Activated naive CD4-positive, alpha-beta T cell treated with anti-CD3 and anti-CD28 coated beads, Interleukin-2, amount 50 U/mL, for 72 hours (primary cell): ENCODE data around the gene CCDC60. TPM values are rescaled to one million over a fixed set of nuclear protein-coding genes. Genes with fewer than 3 reads are reported as not detected.
"Not testable (repeated sequence)": the region's sequence is repeated elsewhere in the genome, so short reads cannot be mapped to it uniquely, and the experiment has no call there.

ENCODE experiments used
- ATAC-seq, 2 donors: fragments of 150-1000 bp; cut with Tn5 transposase; 2 replicates each; pipeline ENCODE4 v1.10.0; 2021; ENCODE audit warnings: mild to moderate bottlenecking in 2 of 2, moderate library complexity in 2 of 2
- DNase-seq, 2 donors: peaks; one replicate each; pipeline ENCODE4 v3.0.0; 2021 to 2022; ENCODE audit warnings: low spot score in 2 of 2
- H3K27ac Mint-ChIP-seq, 2 donors: one replicate each; pipeline ENCODE4 v1.8.0; 2022; ENCODE audit warnings: mild to moderate bottlenecking in 2 of 2, mixed read lengths in 2 of 2
- H3K36me3 Mint-ChIP-seq, 2 donors: one replicate each; pipeline ENCODE4 v1.8.0; 2022; ENCODE audit warnings: mixed read lengths in 2 of 2
- H3K9me3 Mint-ChIP-seq, 2 donors: one replicate each; pipeline ENCODE4 v1.8.0; 2022; ENCODE audit warnings: mixed read lengths in 2 of 2
- total RNA-seq, 2 donors: library from RNA; stranded (reverse); gene quantifications; one replicate each; pipeline ENCODE4 v1.2.3, GENCODE V29; 2022

The CCDC60 gene
- total RNA-seq, 2 donors from 2014 or later: not detected

DNA sequence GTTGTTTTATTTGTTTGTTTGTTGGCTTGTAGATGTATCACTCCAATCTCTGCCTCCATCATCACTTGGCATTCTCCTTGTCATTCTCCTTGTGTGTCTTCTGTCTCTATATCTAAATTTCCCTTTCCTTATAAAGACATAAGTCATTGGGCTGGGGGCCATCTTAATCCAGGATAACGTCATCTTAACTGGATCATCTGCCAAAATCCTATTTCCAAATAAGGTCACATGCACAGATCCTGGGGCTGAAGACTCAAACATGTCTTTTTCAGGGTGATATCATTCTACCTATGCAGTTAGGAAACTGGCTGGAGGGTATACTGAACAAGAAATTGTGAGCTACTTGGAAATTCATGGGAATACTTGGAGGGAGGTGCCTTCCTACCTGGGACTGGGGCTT lies 8.7 kb upstream of the CCDC60 start:
- Mint-ChIP-seq H3K9me3 (no peaks in the 10 kb centered on the region), H3K36me3 (no peaks in the 10 kb centered on the region), H3K27ac (no peak overlapping the region)
- DNase-seq: no peak
- no peak for ATAC-seq

- DNase-seq: no peak
These were observed 8.2 kb upstream of the CCDC60 start for GRCh38 chr12:119326341-119326740.

DNA sequence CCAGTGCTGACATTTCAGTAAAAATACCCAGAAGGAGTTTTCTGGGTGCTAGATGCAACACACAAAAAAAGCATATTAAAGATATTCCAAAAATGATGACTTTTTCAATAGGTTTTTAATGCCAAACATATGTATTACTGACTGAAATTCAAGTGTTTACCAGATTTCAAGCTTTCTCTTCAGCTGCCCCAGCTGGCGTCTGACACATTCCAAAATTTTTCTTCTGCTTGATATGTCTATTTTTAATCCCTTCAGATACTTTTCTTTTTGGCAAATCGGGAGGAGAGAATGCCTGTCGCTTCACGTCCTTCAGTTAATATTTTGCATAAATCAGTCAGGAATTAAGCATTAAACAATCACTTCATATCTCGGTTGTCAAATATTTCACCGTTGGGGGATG lies 7.1 kb upstream of the CCDC60 start:
- no peak for ATAC-seq
- no peak overlapping the region for H3K27ac Mint-ChIP-seq
- peaks cover 0 to 1% of the 10 kb centered on the region in 2 donors for H3K9me3 Mint-ChIP-seq
- DNase-seq: no peak
- H3K36me3 Mint-ChIP-seq: peaks cover 0 to 2% of the 10 kb centered on the region in 2 donors

More at GRCh38 chr12:119326341-119326740, 8.2 kb upstream of the CCDC60 start:
- Mint-ChIP-seq H3K36me3 (no peaks in the 10 kb centered on the region), H3K27ac (no peak overlapping the region), H3K9me3 (no peaks in the 10 kb centered on the region)
- no peak for ATAC-seq

GRCh38 chr12:119328111-119328510 lies 6.4 kb upstream of the CCDC60 start:
- H3K36me3 Mint-ChIP-seq: peaks cover 0 to 8% of the 10 kb centered on the region in 2 donors
- no peak overlapping the region for H3K27ac Mint-ChIP-seq
- peaks cover 0 to 3% of the 10 kb centered on the region in 2 donors for H3K9me3 Mint-ChIP-seq
- no peak for DNase-seq
- no peak for ATAC-seq

DNA sequence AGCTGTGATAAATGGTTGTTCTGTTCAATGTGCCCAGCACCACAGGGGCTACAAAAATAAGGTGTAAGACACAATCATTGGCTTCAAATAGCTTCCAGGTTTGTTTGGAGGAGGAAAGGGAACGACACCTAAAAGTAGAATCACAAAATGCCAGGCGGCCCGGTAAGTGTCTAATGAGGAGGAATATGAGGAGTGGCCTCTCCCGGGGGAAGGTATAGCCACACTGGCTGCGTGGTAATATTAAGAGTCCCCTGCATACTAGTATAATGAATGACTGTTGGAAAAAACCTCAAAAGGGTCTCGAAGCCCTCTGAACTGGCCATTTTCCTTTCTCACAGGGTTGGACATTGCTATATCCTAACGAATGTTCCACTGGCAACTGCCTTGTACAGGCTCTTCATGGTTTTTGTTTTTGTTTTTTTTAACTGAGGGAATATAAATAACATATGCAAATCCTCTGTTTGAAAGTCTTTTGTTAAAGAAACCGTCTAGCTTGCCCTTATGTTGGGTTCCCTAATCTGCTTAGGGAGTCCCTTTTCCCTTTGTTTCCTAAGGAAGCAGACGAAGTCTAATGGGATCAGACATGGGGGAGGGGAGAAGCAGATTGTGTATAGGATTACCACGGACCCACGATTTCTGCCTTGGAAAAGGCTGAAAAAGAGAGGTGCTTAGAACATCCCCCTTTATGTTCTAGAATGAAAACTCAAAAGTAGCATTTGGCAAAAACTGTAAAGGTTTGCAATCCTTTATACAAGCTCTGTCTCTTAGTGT lies 4.2 kb downstream of the CCDC60 start:
- H3K36me3 Mint-ChIP-seq: no peaks in the 10 kb centered on the region
- ATAC-seq (no peak), DNase-seq (no peak)
- peaks cover 5 to 8% of the 10 kb centered on the region in 2 donors for H3K9me3 Mint-ChIP-seq
- H3K27ac Mint-ChIP-seq: no peak overlapping the region

DNA sequence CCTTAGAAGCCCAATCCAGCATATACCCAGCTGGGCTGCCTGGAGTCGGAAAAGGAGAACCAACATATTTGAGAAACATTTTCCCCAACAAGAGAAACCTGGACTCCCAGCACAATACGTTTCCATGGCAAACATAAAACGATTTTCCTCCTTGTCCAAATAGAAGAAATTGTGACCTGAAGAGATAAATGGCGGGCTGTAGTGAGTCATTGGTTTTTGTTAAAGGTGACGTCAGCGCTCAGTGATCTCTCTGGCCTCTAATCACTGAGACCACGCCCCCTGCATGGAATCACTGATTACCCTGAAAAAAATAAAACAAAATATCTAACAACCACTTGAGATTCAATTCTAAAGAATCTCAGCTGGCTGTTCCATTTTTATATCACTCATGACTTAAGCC lies 6.0 kb downstream of the CCDC60 start:
- Mint-ChIP-seq H3K36me3 (no peaks in the 10 kb centered on the region), H3K9me3 (peaks cover 5% of the 10 kb centered on the region in 2 donors), H3K27ac (no peak overlapping the region)
- no peak for DNase-seq
- no peak for ATAC-seq

DNA sequence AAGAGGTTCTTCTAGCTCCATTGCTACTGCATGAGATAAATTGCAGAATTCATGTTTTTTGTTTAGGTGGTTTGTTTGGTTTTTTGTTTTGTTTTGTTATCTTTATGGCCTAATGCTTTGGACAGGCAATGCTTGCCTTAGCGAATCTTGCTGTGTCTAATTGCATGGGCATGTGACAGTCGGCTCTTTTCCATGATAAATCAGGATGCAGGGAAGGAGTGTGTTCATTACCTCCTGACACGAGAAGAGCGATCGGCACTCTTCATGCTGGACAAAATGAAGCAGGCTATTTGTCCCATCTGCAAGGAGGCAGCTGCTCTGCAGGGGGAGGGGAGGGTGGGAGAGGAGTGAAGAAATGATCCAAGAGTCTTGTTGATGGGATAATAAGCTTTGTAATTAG lies 6.5 kb downstream of the CCDC60 start:
- Mint-ChIP-seq H3K27ac (no peak overlapping the region), H3K36me3 (no peaks in the 10 kb centered on the region), H3K9me3 (peaks cover 5% of the 10 kb centered on the region in 2 donors)
- no peak for DNase-seq
- no peak for ATAC-seq

DNA sequence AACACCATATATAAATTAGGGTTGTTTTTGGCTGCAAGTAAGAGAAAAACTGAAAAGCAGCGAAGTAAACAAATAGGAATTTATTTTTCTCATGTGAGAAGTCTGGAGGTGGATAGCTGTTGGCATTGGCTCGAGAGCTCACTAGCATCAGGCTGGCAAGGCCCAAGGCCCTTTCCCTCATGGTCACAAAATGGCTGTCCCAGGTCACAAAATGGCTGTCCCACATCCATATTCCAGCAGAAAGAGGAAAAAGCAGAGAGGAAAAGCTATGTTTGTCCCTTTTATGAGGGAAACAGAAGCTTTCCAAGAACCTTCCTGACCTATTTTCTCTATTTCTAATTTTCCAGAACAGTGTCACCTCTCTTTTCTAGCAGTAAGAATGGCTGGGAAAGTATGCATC lies 7.5 kb downstream of the CCDC60 start:
- no peak for DNase-seq
- H3K36me3 Mint-ChIP-seq: no peaks in the 10 kb centered on the region
- H3K9me3 Mint-ChIP-seq: peaks cover 5% of the 10 kb centered on the region in 2 donors
- no peak for ATAC-seq
- H3K27ac Mint-ChIP-seq: no peak overlapping the region

DNA sequence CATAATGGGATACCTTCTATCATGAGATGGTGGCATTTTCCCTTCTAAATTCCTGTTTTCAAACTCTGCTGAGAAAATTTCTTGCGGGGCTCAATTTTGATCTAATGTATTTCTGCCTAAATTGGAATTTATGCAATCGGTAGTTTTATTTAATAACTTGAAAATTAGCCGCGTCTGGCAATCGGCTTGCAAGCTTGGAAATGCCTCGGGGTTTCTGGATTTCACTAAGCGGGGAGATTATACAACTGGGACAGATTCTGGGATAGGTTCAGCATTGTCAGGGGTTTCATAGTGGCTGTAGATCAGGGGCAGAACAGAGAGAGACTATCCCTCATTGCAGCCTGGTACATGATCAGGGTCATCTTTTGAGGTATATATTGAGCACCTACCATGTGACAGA lies 8.6 kb downstream of the CCDC60 start:
- ATAC-seq (no peak), DNase-seq (no peak)
- Mint-ChIP-seq H3K9me3 (peaks cover 5% of the 10 kb centered on the region in 2 donors), H3K27ac (no peak overlapping the region), H3K36me3 (no peaks in the 10 kb centered on the region)

DNA sequence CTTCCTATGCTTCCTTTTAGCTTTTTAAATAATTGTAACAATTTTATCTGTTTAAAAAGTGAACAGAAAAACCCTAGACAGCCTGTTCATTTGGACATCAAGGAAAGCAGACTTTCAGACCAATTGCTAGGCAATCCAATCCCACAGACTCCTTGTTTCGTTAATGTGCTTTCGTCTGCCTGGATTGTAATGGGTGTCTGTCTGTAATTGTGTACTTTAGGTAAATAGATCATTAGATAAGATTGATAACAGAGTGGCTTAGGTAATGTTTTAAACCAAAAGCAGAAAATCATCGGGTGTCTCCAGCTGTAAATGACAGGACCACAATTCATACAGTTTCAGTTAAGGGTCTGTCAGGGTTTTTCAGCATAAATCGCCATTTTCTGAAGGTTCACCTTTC lies 19.6 kb downstream of the CCDC60 start:
- ATAC-seq: no peak
- Mint-ChIP-seq H3K27ac (no peak overlapping the region), H3K36me3 (no peaks in the 10 kb centered on the region), H3K9me3 (peaks cover 7 to 18% of the 10 kb centered on the region in 2 donors)
- no peak for DNase-seq

DNA sequence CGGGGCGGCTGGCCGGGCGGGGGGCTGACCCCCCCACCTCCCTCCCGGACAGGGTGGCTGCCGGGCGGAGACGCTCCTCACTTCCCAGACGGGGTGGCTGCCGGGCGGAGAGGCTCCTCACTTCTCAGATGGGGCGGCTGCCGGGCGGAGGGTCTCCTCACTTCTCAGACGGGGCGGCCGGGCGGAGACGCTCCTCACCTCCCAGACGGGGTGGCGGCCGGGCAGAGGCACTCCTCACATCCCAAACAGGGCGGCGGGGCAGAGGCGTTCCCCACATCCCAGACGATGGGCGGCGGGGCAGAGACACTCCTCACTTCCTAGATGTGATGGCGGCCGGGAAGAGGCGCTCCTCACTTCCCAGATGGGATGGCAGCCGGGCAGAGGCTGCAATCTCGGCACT lies 25.8 kb downstream of the CCDC60 start:
- ATAC-seq, H3K27ac Mint-ChIP-seq, DNase-seq, H3K36me3 Mint-ChIP-seq, H3K9me3 Mint-ChIP-seq: not testable (repeated sequence)

GRCh38 chr12:119363037-119363436 lies 28.5 kb downstream of the CCDC60 start:
- no peak overlapping the region for H3K27ac Mint-ChIP-seq
- ATAC-seq: no peak

DNA sequence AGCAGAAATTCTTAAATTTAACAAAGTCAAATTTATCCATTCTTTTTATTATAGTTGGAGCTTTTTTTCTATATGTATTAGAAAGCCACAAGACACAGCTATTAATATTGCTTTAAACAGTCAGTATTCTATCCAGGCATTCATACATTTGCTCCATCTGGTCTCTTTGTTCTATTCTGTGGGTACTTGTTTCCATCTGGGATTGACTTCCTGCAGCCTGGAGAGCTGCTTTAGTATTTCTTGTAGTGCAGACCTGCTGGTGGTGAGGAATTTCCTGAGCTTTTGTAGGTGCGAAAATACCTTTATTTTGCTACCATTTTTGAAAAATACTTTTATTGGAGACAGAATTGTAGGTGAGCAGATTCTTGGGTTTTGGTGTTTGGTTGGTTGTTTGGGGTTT lies 29.0 kb downstream of the CCDC60 start:
- no peaks in the 10 kb centered on the region for H3K36me3 Mint-ChIP-seq
- DNase-seq (no peak), ATAC-seq (no peak)
- peaks cover 8 to 9% of the 10 kb centered on the region in 2 donors for H3K9me3 Mint-ChIP-seq
- H3K27ac Mint-ChIP-seq: no peak overlapping the region

More at GRCh38 chr12:119363037-119363436, 28.5 kb downstream of the CCDC60 start:
- DNase-seq: no peak
- Mint-ChIP-seq H3K36me3 (no peaks in the 10 kb centered on the region), H3K9me3 (peaks cover 7 to 9% of the 10 kb centered on the region in 2 donors)

DNA sequence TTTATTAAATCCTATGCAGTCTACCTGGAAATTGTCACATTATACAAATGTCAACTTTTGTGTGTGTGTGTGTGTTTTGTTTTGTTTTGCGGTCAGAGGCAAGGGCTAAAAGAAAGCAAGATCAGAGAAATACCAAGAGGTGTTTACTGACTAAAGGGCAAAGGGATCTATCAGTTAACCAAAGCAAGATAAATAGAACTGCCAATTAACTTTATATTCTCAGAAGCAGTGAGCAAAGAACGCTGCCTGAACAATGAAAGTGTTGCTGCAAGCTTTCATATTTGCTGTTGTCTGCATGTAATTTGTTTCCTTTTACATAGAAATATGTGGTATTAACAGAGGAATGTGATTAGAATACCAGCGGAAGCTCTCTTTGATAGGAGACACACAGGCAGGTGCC lies 30.9 kb downstream of the CCDC60 start:
- DNase-seq (no peak), ATAC-seq (no peak)
- Mint-ChIP-seq H3K36me3 (no peaks in the 10 kb centered on the region), H3K9me3 (peaks cover 9 to 13% of the 10 kb centered on the region in 2 donors), H3K27ac (no peak overlapping the region)

GRCh38 chr12:119366007-119366406 lies 31.5 kb downstream of the CCDC60 start:
- Mint-ChIP-seq H3K36me3 (no peaks in the 10 kb centered on the region), H3K27ac (no peak overlapping the region), H3K9me3 (peaks cover 9 to 13% of the 10 kb centered on the region in 2 donors)
- DNase-seq: no peak
- ATAC-seq: no peak

DNA sequence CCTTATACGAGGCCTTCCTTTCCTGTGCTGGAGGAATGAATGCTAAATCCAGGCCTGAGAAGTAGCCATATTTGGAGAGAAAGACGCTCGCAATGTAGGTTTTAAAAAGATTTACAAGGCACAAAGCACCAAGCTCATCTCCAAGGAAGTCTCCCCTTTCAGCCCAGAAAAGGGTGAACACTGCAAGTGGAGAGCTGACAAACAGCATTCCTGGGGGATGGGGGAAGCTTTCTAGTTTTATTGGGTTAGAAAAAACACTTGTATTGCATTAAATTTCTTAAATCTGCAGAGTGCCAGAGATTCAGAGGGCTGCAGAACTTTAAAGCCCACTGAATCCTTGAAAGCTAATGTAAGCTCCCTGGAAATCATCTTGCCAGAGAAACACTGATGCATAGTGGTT lies 34.6 kb downstream of the CCDC60 start:
- H3K9me3 Mint-ChIP-seq: peaks cover under 1 to 9% of the 10 kb centered on the region in 2 donors
- peak overlapping the region in 1 of 2 donors; percentile 46 for H3K27ac Mint-ChIP-seq
- no peaks in the 10 kb centered on the region for H3K36me3 Mint-ChIP-seq
- no peak for ATAC-seq
- DNase-seq: no peak

GRCh38 chr12:119369907-119370546 lies 35.5 kb downstream of the CCDC60 start:
- H3K36me3 Mint-ChIP-seq: no peaks in the 10 kb centered on the region
- H3K27ac Mint-ChIP-seq: peak overlapping the region in 1 of 2 donors; percentile 46
- H3K9me3 Mint-ChIP-seq: peaks cover 0 to 9% of the 10 kb centered on the region in 2 donors
- DNase-seq (no peak), ATAC-seq (no peak)

GRCh38 chr12:119372540-119372939 lies 38.0 kb downstream of the CCDC60 start:
- Mint-ChIP-seq H3K27ac (no peak overlapping the region), H3K9me3 (peaks cover 0 to 8% of the 10 kb centered on the region in 2 donors), H3K36me3 (no peaks in the 10 kb centered on the region)
- no peak for DNase-seq
- ATAC-seq: no peak
